IPS-20b (cell line): ENCODE results near the gene RBPMS2.

Source experiments
- H3K27ac ChIP-seq: one replicate; pipeline ENCODE4 v1.5.1; 2013; ENCODE audit warnings: low read length
- H3K27me3 ChIP-seq: 2 replicates; pipeline ENCODE4 v1.6.1; 2013; ENCODE audit warnings: mild to moderate bottlenecking, low read length, inconsistent platforms; ENCODE audit not compliant: insufficient read depth
- H3K36me3 ChIP-seq: 2 replicates; pipeline ENCODE4 v1.6.1; 2013; ENCODE audit warnings: low read depth, mild to moderate bottlenecking, inconsistent platforms, low read length, moderate library complexity; ENCODE audit not compliant: insufficient read depth
- H3K4me1 ChIP-seq: 2 replicates; pipeline ENCODE4 v1.6.1; 2013; ENCODE audit warnings: mild to moderate bottlenecking, control low read depth, inconsistent platforms, low read length, moderate library complexity; ENCODE audit not compliant: insufficient read depth
- H3K4me3 ChIP-seq: 2 replicates; pipeline ENCODE4 v1.5.1; 2013; ENCODE audit warnings: mild to moderate bottlenecking, low read length, inconsistent platforms
- H3K9ac ChIP-seq: 2 replicates; pipeline ENCODE4 v1.6.1; 2013; ENCODE audit warnings: low read depth, mild to moderate bottlenecking, inconsistent platforms, low read length, moderate library complexity
- H3K9me3 ChIP-seq: 2 replicates; pipeline ENCODE4 v1.6.1; 2013; ENCODE audit warnings: mild to moderate bottlenecking, low read depth, low read length, inconsistent platforms; ENCODE audit not compliant: insufficient read depth

RBPMS2 gene

DNA sequence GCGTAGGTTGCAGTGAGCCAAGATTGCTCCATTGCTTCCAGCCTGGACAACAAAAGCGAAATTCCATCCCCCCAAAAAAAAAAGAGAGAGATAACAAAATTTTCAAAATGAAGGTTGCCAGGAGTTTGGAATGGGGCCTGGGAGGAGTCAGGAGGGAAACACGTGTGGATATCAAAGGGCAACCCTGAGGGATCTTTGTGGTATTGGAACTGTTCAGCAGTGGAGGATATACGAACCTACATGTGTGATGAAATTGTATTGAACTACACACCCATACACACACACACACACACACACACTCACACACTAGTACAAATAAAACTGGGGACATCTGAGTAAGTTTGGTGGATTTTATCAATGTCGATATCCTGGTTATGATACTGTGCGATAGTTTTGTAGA lies 61.8 kb downstream of the RBPMS2 start:
- Histone ChIP-seq H3K4me3 (no peak overlapping the region), H3K9me3 (no peaks in the 10 kb centered on the region), H3K27ac (no peak overlapping the region), H3K9ac (no peak overlapping the region), H3K27me3 (no peaks in the 10 kb centered on the region), H3K4me1 (no peaks in the 10 kb centered on the region), H3K36me3 (peaks cover 75% of the 10 kb centered on the region)

DNA sequence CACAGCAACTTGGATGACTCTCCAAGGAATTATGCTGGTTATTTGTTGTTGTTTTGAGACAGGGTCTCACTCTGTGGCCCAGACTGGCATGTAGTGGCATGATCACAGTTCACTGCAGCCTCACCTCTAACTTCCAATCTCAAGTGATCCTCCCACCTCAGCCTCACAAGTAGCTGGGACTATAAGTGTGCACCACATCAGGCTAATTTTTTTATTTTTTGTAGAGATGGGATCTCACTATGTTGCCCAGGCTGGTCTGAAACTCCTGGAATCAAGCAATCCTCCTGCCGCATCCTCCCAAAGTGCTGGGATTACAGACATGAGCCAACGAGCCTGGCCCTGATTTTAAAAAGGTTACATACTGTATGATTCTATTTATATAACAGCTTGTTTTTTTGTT lies 63.0 kb downstream of the RBPMS2 start:
- Histone ChIP-seq H3K27me3 (no peaks in the 10 kb centered on the region), H3K4me1 (no peaks in the 10 kb centered on the region), H3K36me3 (peaks cover 68% of the 10 kb centered on the region), H3K9ac (no peak overlapping the region), H3K9me3 (no peaks in the 10 kb centered on the region), H3K4me3 (no peak overlapping the region), H3K27ac (no peak overlapping the region)

DNA sequence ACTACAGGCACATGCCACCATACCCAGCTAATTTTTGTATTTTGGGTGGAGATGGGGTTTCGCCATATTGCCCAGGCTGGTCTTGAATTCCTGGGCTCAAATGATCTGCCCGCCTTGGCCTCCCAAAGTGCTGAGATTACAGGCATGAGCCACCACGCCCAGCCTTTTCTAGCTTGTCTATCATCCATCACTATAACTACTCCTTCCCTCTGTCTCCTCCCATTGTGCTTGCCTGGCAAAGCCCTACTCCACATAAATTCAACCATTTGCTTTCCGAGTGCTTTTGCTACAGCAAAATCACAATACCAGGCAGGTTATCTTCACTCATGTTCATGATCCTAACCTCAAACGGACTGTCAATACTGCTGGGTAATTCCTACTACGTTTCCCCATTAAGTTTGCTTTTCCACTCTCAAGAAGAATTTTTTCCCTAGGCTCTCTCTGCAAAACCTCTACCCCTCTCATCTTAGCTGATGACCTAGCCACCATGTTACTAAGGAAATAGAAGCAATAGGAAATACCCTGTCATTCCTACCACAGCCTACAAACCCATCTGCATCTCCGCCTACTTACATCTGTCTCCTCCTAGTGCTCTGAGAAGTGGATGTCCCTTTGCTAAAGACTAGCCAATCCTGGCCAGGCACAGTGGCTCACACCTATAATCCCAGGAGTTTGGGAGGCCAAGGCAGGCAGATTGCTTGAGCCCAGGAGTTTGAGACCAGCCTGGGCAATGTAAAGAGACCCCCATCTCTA lies 64.5 kb downstream of the RBPMS2 start:
- Histone ChIP-seq H3K4me3 (no peak overlapping the region), H3K9me3 (no peaks in the 10 kb centered on the region), H3K27me3 (no peaks in the 10 kb centered on the region), H3K4me1 (no peaks in the 10 kb centered on the region), H3K9ac (no peak overlapping the region), H3K36me3 (peaks cover 53% of the 10 kb centered on the region), H3K27ac (no peak overlapping the region)

DNA sequence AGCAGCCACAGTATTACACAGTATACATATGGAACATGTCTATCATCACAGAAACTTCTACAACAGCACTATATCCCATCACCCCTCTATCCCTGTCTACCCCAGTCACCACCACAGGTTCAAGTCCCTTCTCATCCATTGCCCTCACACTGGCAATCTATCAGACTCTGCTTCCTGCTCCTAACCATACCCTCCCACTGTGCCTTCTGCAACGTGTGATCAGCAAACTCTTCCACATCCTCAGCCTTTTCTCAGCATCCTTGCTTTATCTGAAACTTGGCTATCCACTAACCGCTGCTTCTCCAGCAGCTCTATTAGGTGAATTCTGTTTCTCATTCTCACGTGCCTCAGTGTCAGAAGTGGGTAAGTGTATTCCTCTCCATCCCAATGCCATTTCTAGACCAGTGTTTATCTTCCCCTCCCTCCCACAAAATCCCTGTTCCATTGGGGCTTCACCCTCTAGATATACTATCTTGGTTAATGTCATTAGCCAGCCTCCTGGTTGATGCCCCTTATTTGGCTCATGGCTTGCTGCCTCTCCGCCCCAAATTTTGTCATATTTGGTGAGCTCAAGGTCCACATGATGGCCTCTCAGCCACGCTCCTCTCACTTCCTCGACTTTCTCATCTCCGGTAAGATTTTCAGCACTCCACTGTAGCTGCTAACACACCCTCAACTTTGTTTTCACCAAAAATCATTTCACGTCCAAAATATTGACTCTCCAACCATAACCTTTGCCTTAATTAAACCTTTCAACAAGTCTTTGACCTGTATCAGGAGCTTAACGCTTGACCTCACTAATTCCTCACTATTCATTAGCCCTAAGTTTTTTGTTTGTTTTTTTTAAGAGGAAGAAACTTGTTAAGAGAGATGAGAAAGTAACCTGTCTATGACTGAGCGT lies 69.1 kb downstream of the RBPMS2 start:
- Histone ChIP-seq H3K36me3 (peaks cover 22% of the 10 kb centered on the region), H3K4me1 (peaks cover 13% of the 10 kb centered on the region), H3K27ac (no peak overlapping the region), H3K9me3 (no peaks in the 10 kb centered on the region), H3K9ac (no peak overlapping the region), H3K4me3 (no peak overlapping the region), H3K27me3 (no peaks in the 10 kb centered on the region)

DNA sequence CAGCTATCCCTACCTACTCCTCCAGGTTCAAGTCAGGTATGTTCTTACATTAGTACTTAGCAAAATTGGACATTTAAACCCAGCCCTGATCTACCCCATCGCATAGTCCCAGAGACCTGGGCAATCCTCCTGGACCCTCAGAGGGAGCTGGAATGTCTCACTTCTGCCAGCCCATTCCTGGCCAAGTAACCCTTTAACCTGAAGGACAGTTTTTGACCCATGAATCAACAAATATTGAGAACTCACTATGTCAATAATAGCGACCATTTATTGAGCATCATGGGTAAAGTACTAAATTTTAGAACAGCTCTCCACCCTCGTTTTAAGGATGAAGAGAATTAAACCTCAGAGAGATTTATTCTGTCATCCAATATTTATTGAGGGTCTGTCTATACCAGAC lies 70.4 kb downstream of the RBPMS2 start:
- Histone ChIP-seq H3K9me3 (no peaks in the 10 kb centered on the region), H3K27ac (no peak overlapping the region), H3K4me3 (no peak overlapping the region), H3K36me3 (peaks cover 16% of the 10 kb centered on the region), H3K9ac (no peak overlapping the region), H3K4me1 (peaks cover 14% of the 10 kb centered on the region), H3K27me3 (no peaks in the 10 kb centered on the region)

DNA sequence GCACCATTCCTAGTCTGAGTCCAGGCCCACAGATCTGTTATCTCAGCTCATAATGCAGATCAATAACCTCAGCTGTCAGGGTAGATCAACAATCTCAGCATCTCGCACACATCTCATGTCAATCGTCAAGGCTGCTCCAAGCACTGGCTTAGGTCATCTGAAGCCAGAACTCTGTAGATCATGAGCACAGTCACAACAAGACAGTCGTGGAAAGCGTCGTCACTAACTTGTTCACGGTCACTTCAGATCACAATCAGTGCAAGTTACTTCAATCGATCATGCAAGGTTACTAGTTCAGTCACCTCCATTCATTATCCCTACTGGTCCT lies 71.8 kb downstream of the RBPMS2 start:
- Histone ChIP-seq H3K36me3 (peaks cover 11% of the 10 kb centered on the region), H3K27me3 (no peaks in the 10 kb centered on the region), H3K27ac (peak overlapping the region; percentile 77), H3K9ac (peak overlapping the region; percentile 84), H3K4me1 (peaks cover 23% of the 10 kb centered on the region), H3K4me3 (peak overlapping the region; percentile 66), H3K9me3 (no peaks in the 10 kb centered on the region)

DNA sequence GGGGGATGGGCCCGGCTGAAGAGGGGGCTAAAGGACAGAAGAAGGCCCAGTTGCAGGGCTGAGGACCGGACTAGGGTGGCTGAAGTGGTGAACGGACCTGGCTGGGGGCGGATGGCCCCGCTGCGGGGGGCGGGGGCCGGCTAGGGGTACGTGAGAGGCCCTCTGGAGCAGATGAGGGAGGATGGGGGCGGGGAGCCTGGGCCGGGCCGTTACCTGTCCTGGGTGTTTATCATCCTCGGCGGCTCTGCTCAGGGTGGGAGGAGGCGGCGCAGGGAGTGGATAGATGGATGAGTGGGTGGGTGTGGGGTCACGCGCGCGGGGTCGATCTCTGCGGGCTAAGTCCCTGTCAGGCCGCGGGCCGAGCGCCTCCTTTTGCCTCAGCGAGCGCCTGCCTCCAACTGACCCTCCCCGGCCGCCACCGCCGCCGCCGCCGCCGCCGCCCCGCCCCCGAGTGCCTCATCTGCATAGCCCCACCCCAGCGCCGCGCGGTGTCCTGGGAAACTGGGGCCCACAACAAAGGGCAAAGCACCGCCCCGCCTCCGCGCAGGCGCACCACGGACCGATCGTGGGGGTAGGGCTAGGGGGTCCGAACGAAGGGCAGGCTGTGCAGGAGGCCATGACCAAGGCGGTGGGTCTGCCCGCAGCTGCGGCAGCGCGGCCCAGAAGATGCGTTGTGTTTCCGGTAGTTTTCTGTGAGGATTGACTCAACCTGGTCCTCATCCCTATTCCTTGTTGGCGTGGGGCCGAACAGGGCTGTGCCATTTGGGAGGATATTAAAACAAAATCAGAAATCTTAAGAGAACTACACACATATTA lies 72.4 kb downstream of the RBPMS2 start:
- Histone ChIP-seq H3K9me3 (no peaks in the 10 kb centered on the region), H3K4me3 (peak overlapping the region; percentile 76), H3K36me3 (peaks cover 11% of the 10 kb centered on the region; the same call in 1 of the 2 replicates), H3K27ac (peak overlapping the region; percentile 95), H3K4me1 (peaks cover 28% of the 10 kb centered on the region), H3K27me3 (no peaks in the 10 kb centered on the region), H3K9ac (peak overlapping the region; percentile 89)

DNA sequence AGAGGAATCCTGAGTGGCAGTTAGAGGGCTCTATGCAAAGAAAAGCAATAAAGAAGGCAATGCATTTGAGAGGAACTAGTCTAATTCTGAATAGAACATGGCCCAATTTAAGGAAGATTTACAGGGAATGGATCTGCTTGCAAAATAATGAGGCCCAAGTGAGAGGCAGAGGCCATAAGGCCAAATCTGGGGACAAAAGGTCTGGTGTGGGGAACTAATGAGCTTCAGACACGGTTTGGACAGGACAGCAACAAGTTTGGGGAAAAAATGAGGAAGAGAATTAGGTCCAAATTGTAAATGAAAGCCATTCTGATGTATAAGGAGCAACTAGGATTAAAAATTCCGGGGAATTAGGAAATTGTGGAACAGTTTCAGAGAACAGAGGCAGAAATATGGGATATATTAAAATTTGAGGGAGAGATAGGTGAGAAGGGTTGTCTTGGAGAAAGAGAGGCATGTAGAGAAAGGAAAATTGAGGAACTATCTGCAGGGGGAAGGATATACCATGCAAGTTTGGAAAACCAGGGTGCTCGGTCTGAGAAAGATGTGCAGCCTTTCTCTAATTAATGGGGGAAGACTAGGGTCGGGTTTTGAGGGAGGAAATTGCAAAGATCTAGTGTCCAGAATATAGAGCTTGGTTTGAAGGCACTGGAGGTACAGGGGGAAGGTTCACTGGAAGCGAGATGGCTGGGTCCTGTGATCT lies 73.8 kb downstream of the RBPMS2 start:
- peaks cover 35% of the 10 kb centered on the region for H3K4me1 ChIP-seq

DNA sequence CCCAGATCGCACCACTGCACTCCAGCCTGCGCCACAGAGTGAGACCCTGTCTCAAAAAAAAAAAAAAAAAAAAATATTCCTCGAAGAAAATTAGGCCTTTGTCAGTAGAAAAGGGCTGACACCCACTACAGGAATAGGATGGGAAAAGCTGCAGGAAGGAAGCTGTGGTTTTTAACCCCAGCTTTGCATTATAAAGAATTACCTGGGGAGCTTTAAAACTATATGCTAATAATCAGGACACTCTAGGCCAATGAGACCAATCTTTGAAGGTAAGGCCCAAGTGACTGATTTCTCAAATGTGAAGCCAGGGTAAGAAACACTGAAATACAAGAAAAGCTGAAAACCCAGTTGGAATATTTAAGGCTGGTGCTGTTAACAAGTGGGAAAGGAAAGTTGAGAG lies 74.3 kb downstream of the RBPMS2 start:
- Histone ChIP-seq H3K27me3 (no peaks in the 10 kb centered on the region), H3K9ac (peak overlapping the region; percentile 89), H3K36me3 (peaks cover 29% of the 10 kb centered on the region), H3K27ac (peak overlapping the region; percentile 95), H3K9me3 (no peaks in the 10 kb centered on the region), H3K4me1 (peaks cover 37% of the 10 kb centered on the region), H3K4me3 (peak overlapping the region; percentile 76)

More for the DNA sequence above, 73.8 kb downstream of the RBPMS2 start:
- peak overlapping the region; percentile 76 for H3K4me3 ChIP-seq
- no peaks in the 10 kb centered on the region for H3K27me3 ChIP-seq
- H3K36me3 ChIP-seq: peaks cover 23% of the 10 kb centered on the region
- peak overlapping the region; percentile 89 for H3K9ac ChIP-seq
- H3K9me3 ChIP-seq: no peaks in the 10 kb centered on the region
- peak overlapping the region; percentile 95 for H3K27ac ChIP-seq

DNA sequence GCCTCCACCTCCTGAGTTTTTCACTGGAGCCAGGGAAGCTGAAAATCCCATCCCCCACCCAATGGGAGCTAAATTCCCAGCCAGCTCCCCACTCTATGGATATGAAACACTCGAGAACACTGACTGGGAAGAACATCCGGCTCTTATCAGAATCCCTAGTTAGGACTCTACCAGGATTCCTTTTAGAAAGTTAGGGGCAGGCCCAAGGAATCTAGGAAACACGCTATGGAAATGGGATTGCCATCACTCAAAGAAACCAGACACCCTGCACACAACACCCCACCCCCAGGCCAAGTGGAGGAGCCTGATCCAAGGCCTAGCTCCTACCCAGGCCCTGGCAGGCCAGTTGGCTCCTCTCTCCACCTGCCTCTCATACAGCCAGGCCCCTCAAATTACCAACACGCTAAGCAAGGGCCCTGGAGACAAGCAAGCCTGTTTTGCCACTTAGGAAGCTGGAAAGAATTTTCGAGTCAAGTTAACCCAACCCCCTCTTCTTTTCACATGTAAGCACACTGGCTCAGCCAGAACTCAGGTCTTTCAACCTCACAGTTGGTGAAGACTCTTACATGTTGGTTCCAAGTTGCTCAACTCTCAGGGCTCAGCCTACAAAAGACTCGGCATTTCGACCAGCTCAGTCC lies 75.5 kb downstream of the RBPMS2 start:
- Histone ChIP-seq H3K36me3 (peaks cover 40% of the 10 kb centered on the region), H3K27me3 (no peaks in the 10 kb centered on the region), H3K4me1 (peaks cover 43% of the 10 kb centered on the region), H3K9ac (peak overlapping the region; percentile 86), H3K4me3 (peak overlapping the region; percentile 76), H3K9me3 (no peaks in the 10 kb centered on the region), H3K27ac (peak overlapping the region; percentile 80)
